Measurements from ENCODE around the gene RBFA. TPM values are rescaled to one million over a fixed set of nuclear protein-coding genes. Genes with fewer than 3 reads are reported as not detected.

RBFA gene
- total RNA-seq, 1 experiment from 2014 or later: 45.3 TPM

- no peak overlapping the region for H3K27ac ChIP-seq (ENCODE audit: low read depth, low read length)
- CTCF ChIA-PET: no interaction called here
- no peaks in the 10 kb centered on the region for H3K4me1 ChIP-seq (ENCODE audit: control insufficient read depth in 1 of 2, insufficient read depth in 2 of 2, low read length in 2 of 2)
- H2AFZ ChIP-seq (ENCODE audit: low read depth, low read length, poor library complexity, severe bottlenecking): no peak overlapping the region
- H3K79me2 ChIP-seq (ENCODE audit: insufficient read depth, low read length): no peaks in the 10 kb centered on the region
- BruUV-seq (replicated peaks): no TSS peak
- H3K9ac ChIP-seq (ENCODE audit: low read length): no peak overlapping the region
- H3K9me2 ChIP-seq (ENCODE audit: insufficient read depth): no peaks in the 10 kb centered on the region
- no peak overlapping the region for H3K4me2 ChIP-seq (ENCODE audit: low read length)
- TF ChIP-seq SIN3A (IDR thresholded peaks at IDR 0.05; ENCODE audit: low read depth) (no peak), ELF1 (IDR thresholded peaks at IDR 0.05; ENCODE audit: borderline replicate concordance, low read depth) (no peak), REST (IDR thresholded peaks at IDR 0.05; ENCODE audit: low read depth) (no peak), ZBTB33 (IDR thresholded peaks at IDR 0.05; ENCODE audit: extremely low read depth, insufficient replicate concordance, low read length) (no peak), SP1 (IDR thresholded peaks at IDR 0.05; ENCODE audit: low read depth) (no peak), POLR2AphosphoS5 (IDR thresholded peaks at IDR 0.05; ENCODE audit: low read depth, low read length) (no peak), YY1 (IDR thresholded peaks at IDR 0.05; ENCODE audit: extremely low read depth, insufficient replicate concordance, low read depth, low read length) (no peak), CTCF (IDR thresholded peaks at IDR 0.05 in 2 of 3, conservative IDR thresholded peaks at IDR 0.05 in 1 of 3; ENCODE audit: borderline replicate concordance in 1 of 3, insufficient read depth in 1 of 3, low read depth in 2 of 3, low read length in 2 of 3) (no peak), EGR1 (IDR thresholded peaks at IDR 0.05; ENCODE audit: low read depth) (no peak), ATF3 (IDR thresholded peaks at IDR 0.05) (no peak), SRF (IDR thresholded peaks at IDR 0.05; ENCODE audit: low read depth) (no peak), RAD21 (IDR thresholded peaks at IDR 0.05; ENCODE audit: low read depth) (no peak), FOSL1 (IDR thresholded peaks at IDR 0.05; ENCODE audit: low read depth) (no peak), TCF7L2 (IDR thresholded peaks at IDR 0.05; ENCODE audit: borderline replicate concordance, extremely low read depth, insufficient read depth, insufficient read length) (no peak), ZNF274 (IDR thresholded peaks at IDR 0.05; ENCODE audit: low read depth, low read length) (no peak), CBX3 (IDR thresholded peaks at IDR 0.05; ENCODE audit: low read depth) (no peak), MAX (IDR thresholded peaks at IDR 0.05) (no peak), EZH2 (IDR thresholded peaks at IDR 0.05) (no peak), EZH2phosphoT487 (IDR thresholded peaks at IDR 0.05; ENCODE audit: borderline replicate concordance) (no peak), CEBPB (IDR thresholded peaks at IDR 0.05; ENCODE audit: low read depth) (no peak)
- H3K36me3 ChIP-seq (ENCODE audit: control insufficient read depth in 1 of 2, insufficient read depth in 2 of 2, low read length in 2 of 2): peaks cover 5 to 28% of the 10 kb centered on the region in 2 experiments; a peak in 3 of 4 replicates
- peaks cover 0 to 4% of the 10 kb centered on the region in 2 experiments; a peak in 1 of 4 replicates for H3K9me3 ChIP-seq (ENCODE audit: control insufficient read depth in 1 of 2, insufficient read depth in 1 of 2, low read depth in 1 of 2, low read length in 2 of 2)
- H3K27me3 ChIP-seq (ENCODE audit: insufficient read depth, low read length): no peaks in the 10 kb centered on the region
- DNase-seq (ENCODE audit: low read depth, low spot score): no peak
- POLR2A ChIA-PET: no interaction called here
- RAD21 ChIA-PET (ENCODE audit: low non-redundant PET in 1 of 2, low total read pairs in 2 of 2, uncharacterized antibody in 2 of 2, unreplicated experiment in 2 of 2): no interaction called here
- no peaks in the 10 kb centered on the region for H4K20me1 ChIP-seq (ENCODE audit: insufficient read depth)
- intact Hi-C loops (cut with micrococcal nuclease): no loop called here
- no peak overlapping the region for H3K4me3 ChIP-seq (replicated peaks in 1 of 2; ENCODE audit: low read depth in 1 of 2, low read length in 2 of 2)
- no peak for ATAC-seq
These were observed 12.2 kb downstream of the RBFA start for GRCh38 chr18:80046431-80046830.

Measured in HCT116 (cell line).